Breast epithelium (tissue), 3 donors: ENCODE measurements around the gene MTERF4.

Experiments used
- CTCF ChIP-seq, 3 donors: fragments of 450-650 bp; IDR thresholded peaks; one replicate each; pipeline ENCODE4 v1.5.1; 2016 to 2017; ENCODE audit warnings: antibody characterized with exemption in 3 of 3, mild to moderate bottlenecking in 3 of 3, moderate library complexity in 3 of 3
- POLR2A ChIP-seq: fragments of 450-650 bp; IDR thresholded peaks from one replicate; pipeline ENCODE4 v1.6.1; 2016; ENCODE audit warnings: antibody characterized with exemption, mild to moderate bottlenecking, moderate library complexity
- POLR2AphosphoS5 ChIP-seq, 3 donors: sonication (generic); formaldehyde crosslinking; IDR thresholded peaks; one replicate each; pipeline ENCODE4 v1.6.1; 2017; ENCODE audit warnings: antibody characterized with exemption in 3 of 3

- TF ChIP-seq POLR2A (no peak), CTCF (IDR thresholded peaks at IDR 0.05) (no peak), POLR2AphosphoS5 (IDR thresholded peaks at IDR 0.05) (no peak)
Measured at GRCh38 chr2:241062389-241063092, 39.5 kb downstream of the MTERF4 start.
